ENCODE measurements around the gene KXD1.

The KXD1 gene

GRCh38 chr19:18618236-18618635 lies 60.6 kb downstream of the KXD1 start:
- DNase-seq, result no peak

Measured in 8988T (cell line).